ENCODE measurements around the gene MSS51.
A peak's percentile ranks its signal among the peaks of the same experiment; 100 is the strongest.

MSS51 gene

GRCh38 chr10:73446926-73447325, 13.6 kb upstream of the MSS51 start:
- H3K27ac ChIP-seq: no peak overlapping the region
- POLR2A ChIA-PET (ENCODE audit: low non-redundant PET): no interaction called here
- no peak for DNase-seq (ENCODE audit: low spot score)
- no peak for TF ChIP-seq CTCF (conservative IDR thresholded peaks at IDR 0.05; ENCODE audit: low read depth)
- CTCF ChIA-PET: no interaction called here

GRCh38 chr10:73444457-73444856, 11.1 kb upstream of the MSS51 start:
- POLR2A ChIA-PET (ENCODE audit: low non-redundant PET): no interaction called here
- TF ChIP-seq CTCF (conservative IDR thresholded peaks at IDR 0.05; ENCODE audit: low read depth): no peak
- H3K27ac ChIP-seq: no peak overlapping the region
- DNase-seq (ENCODE audit: low spot score): no peak
- CTCF ChIA-PET: interaction anchor here (0.7 kb wide), 1 partner anchor 652 kb away, joined by 3 read pairs; no protein-coding TSS in a partner anchor

- peak; percentile 42 for DNase-seq (ENCODE audit: low spot score)
- no peak for TF ChIP-seq CTCF (conservative IDR thresholded peaks at IDR 0.05; ENCODE audit: low read depth)
- POLR2A ChIA-PET (ENCODE audit: low non-redundant PET): no interaction called here
- no peak overlapping the region for H3K27ac ChIP-seq
- CTCF ChIA-PET: interaction anchor here (0.7 kb wide), 1 partner anchor 266 kb away, joined by 3 read pairs; no protein-coding TSS in a partner anchor
Observed at GRCh38 chr10:73439605-73440312, 6.4 kb upstream of the MSS51 start.

GRCh38 chr10:73439055-73439454, 5.7 kb upstream of the MSS51 start:
- H3K27ac ChIP-seq: no peak overlapping the region
- TF ChIP-seq CTCF (conservative IDR thresholded peaks at IDR 0.05; ENCODE audit: low read depth): no peak
- no peak for DNase-seq (ENCODE audit: low spot score)

GRCh38 chr10:73432646-73433537, 469 bp downstream of the MSS51 start:
- POLR2A ChIA-PET (ENCODE audit: low non-redundant PET): interaction anchor here (0.5 kb wide), 1 partner anchor 197 kb away, joined by 3 read pairs; no protein-coding TSS in a partner anchor
- CTCF ChIA-PET: interaction anchor here (0.6 kb wide), 1 partner anchor 301 kb away, joined by 3 read pairs; no protein-coding TSS in a partner anchor
- no peak overlapping the region for H3K27ac ChIP-seq
- TF ChIP-seq CTCF (conservative IDR thresholded peaks at IDR 0.05; ENCODE audit: low read depth): no peak
- DNase-seq (ENCODE audit: low spot score): no peak

More at GRCh38 chr10:73439055-73439454, 5.7 kb upstream of the MSS51 start:
- ChIA-PET POLR2A (ENCODE audit: low non-redundant PET) (no interaction called here), CTCF (interaction anchor here (0.7 kb wide), 1 partner anchor 267 kb away, joined by 3 read pairs; no protein-coding TSS in a partner anchor)

- TF ChIP-seq CTCF (conservative IDR thresholded peaks at IDR 0.05; ENCODE audit: low read depth): no peak
- H3K27ac ChIP-seq: no peak overlapping the region
- POLR2A ChIA-PET (ENCODE audit: low non-redundant PET): no interaction called here
Observed at GRCh38 chr10:73426318-73426717, 7.0 kb downstream of the MSS51 start.

More at GRCh38 chr10:73426318-73426717, 7.0 kb downstream of the MSS51 start:
- DNase-seq (ENCODE audit: low spot score): no peak
- CTCF ChIA-PET: interaction anchor here (0.5 to 0.6 kb wide), 2 partner anchors 16 to 420 kb away, joined by 3 read pairs; no protein-coding TSS in a partner anchor

Measured in RWPE1 (cell line).